IMR-90 (cell line): ENCODE results near the gene ITLN1. TPM values are rescaled to one million over a fixed set of nuclear protein-coding genes. Genes with fewer than 3 reads are reported as not detected.

Source experiments
- ATAC-seq: fragments of 200-7000 bp; cut with Tn5 transposase; 2 replicates; pipeline ENCODE4 v1.9.1; 2020; ENCODE audit warnings: low read depth, mild to moderate bottlenecking, moderate library complexity
- BruUV-seq: library from RNA; stranded (reverse); fragments of 400-500 nt; replicated peaks from 2 replicates; lab custom pipeline; 2021; lab: Mats Ljungman, UMichigan
- CTCF ChIA-PET: fragments of 300-600 bp; formaldehyde crosslinking; extraction: SDS; loops from one replicate; lab custom pipeline; 2021; ENCODE audit warnings: antibody characterized with exemption; lab: Yijun Ruan, JAX
- POLR2A ChIA-PET: fragments of 300-600 bp; sonication (Branson Sonifier 250); formaldehyde crosslinking; loops from one replicate; lab custom pipeline; 2022; ENCODE audit warnings: antibody characterized with exemption; ENCODE audit not compliant: unreplicated experiment; lab: Charles Lee
- DNase-seq: peaks from one replicate; pipeline ENCODE4 v3.0.0; 2013
- H2AFZ ChIP-seq: replicated peaks from 2 replicates; pipeline ENCODE3; 2013; ENCODE audit warnings: low read length, mild to moderate bottlenecking; ENCODE audit not compliant: poor library complexity
- H2AK5ac ChIP-seq: 2 replicates; pipeline ENCODE4 v1.6.1; 2013; ENCODE audit warnings: low read depth, low read length, inconsistent platforms
- H2AK9ac ChIP-seq: replicated peaks from 2 replicates; pipeline ENCODE3; 2013; ENCODE audit warnings: mild to moderate bottlenecking, low read depth, low read length, moderate library complexity; ENCODE audit not compliant: poor library complexity
- H2BK120ac ChIP-seq: 2 replicates; pipeline ENCODE4 v1.6.1; 2013; ENCODE audit warnings: low read depth, low read length, inconsistent platforms
- H2BK15ac ChIP-seq: 3 replicates; pipeline ENCODE4 v1.6.1; 2013; ENCODE audit warnings: low read depth, low read length, inconsistent platforms
- H2BK20ac ChIP-seq: 2 replicates; pipeline ENCODE4 v1.6.1; 2013; ENCODE audit warnings: low read depth, mild to moderate bottlenecking, inconsistent platforms, low read length, moderate library complexity
- H2BK5ac ChIP-seq: 2 replicates; pipeline ENCODE4 v1.6.1; 2013; ENCODE audit warnings: mild to moderate bottlenecking, low read depth, low read length, inconsistent platforms; ENCODE audit not compliant: poor library complexity, severe bottlenecking
- H3K14ac ChIP-seq: replicated peaks from 2 replicates; pipeline ENCODE4 v1.6.1; 2013; ENCODE audit warnings: low read depth, low read length, inconsistent platforms
- H3K18ac ChIP-seq: 2 replicates; pipeline ENCODE4 v1.6.1; 2013; ENCODE audit warnings: low read depth, low read length, control low read depth
- H3K23ac ChIP-seq: 2 replicates; pipeline ENCODE4 v1.6.1; 2013; ENCODE audit warnings: low read depth, low read length, inconsistent platforms
- H3K27ac ChIP-seq: 2 replicates; pipeline ENCODE4 v1.5.1; 2013; ENCODE audit warnings: mild to moderate bottlenecking, control low read depth, low read length; ENCODE audit not compliant: insufficient read depth
- H3K27me3 ChIP-seq: 2 replicates; pipeline ENCODE4 v1.6.1; 2013; ENCODE audit warnings: low read length; ENCODE audit not compliant: control insufficient read depth, insufficient read depth
- H3K36me3 ChIP-seq: 2 replicates; pipeline ENCODE4 v1.6.1; 2013; ENCODE audit warnings: low read length, mixed read lengths; ENCODE audit not compliant: control insufficient read depth, insufficient read depth
- H3K4ac ChIP-seq: 2 replicates; pipeline ENCODE4 v1.6.1; 2013; ENCODE audit warnings: low read depth, low read length, inconsistent platforms
- H3K4me1 ChIP-seq: 2 replicates; pipeline ENCODE4 v1.6.1; 2013; ENCODE audit warnings: low read length, mixed read lengths; ENCODE audit not compliant: control insufficient read depth, insufficient read depth
- H3K4me2 ChIP-seq: 2 replicates; pipeline ENCODE4 v1.6.1; 2013; ENCODE audit warnings: low read depth, mild to moderate bottlenecking, control low read depth, low read length, moderate library complexity
- H3K4me3 ChIP-seq: 2 replicates; pipeline ENCODE4 v1.5.1; 2013; ENCODE audit warnings: low read depth, mild to moderate bottlenecking, control low read depth, low read length, moderate library complexity; ENCODE audit not compliant: insufficient read depth
- H3K56ac ChIP-seq: 2 replicates; pipeline ENCODE4 v1.6.1; 2013; ENCODE audit warnings: low read length, inconsistent platforms; ENCODE audit not compliant: insufficient read depth; ENCODE audit errors: extremely low read depth
- H3K79me1 ChIP-seq, 2 experiments: 2 replicates each; pipeline ENCODE4 v1.6.1; 2013; ENCODE audit warnings: low read length in 2 of 2, inconsistent platforms in 1 of 2, low read depth in 1 of 2
- H3K9ac ChIP-seq: 2 replicates; pipeline ENCODE4 v1.6.1; 2013; ENCODE audit warnings: low read depth, low read length, control low read depth
- H3K9me1 ChIP-seq: 2 replicates; pipeline ENCODE4 v1.6.1; 2013; ENCODE audit warnings: low read length, inconsistent platforms; ENCODE audit not compliant: insufficient read depth
- H3K9me3 ChIP-seq: 2 replicates; pipeline ENCODE4 v1.6.1; 2013; ENCODE audit warnings: low read length; ENCODE audit not compliant: control insufficient read depth, insufficient read depth
- H4K20me1 ChIP-seq: 2 replicates; pipeline ENCODE4 v1.6.1; 2013; ENCODE audit warnings: low read length, inconsistent platforms; ENCODE audit not compliant: insufficient read depth
- H4K5ac ChIP-seq: 2 replicates; pipeline ENCODE4 v1.6.1; 2013; ENCODE audit warnings: mild to moderate bottlenecking, low read depth, low read length, control low read depth
- H4K8ac ChIP-seq, 2 experiments: 2 replicates each; pipeline ENCODE4 v1.6.1; 2013; ENCODE audit warnings: low read depth in 2 of 2, low read length in 2 of 2, control low read depth in 1 of 2, inconsistent platforms in 1 of 2
- H4K91ac ChIP-seq: 2 replicates; pipeline ENCODE4 v1.6.1; 2013; ENCODE audit warnings: low read depth, low read length, inconsistent platforms; ENCODE audit not compliant: insufficient read depth
- BHLHE40 ChIP-seq: fragments of 150-350 bp; IDR thresholded peaks from 2 replicates; pipeline ENCODE4 v1.6.1; 2016; ENCODE audit warnings: mild to moderate bottlenecking, low read depth, low read length
- FOS ChIP-seq: fragments of 150-350 bp; IDR thresholded peaks from 2 replicates; pipeline ENCODE4 v1.6.1; 2016; ENCODE audit warnings: low read depth, low read length
- MAFK ChIP-seq: IDR thresholded peaks from 2 replicates; pipeline ENCODE4 v1.6.1; 2012; ENCODE audit warnings: low read depth, low read length, improper control_type of control experiment
- MXI1 ChIP-seq: IDR thresholded peaks from 2 replicates; pipeline ENCODE4 v1.6.1; 2012; ENCODE audit warnings: low read depth, mild to moderate bottlenecking, low read length, moderate library complexity, borderline replicate concordance
- WGBS, 2 experiments: methylation state at CpG; one replicate each; pipeline versions ENCODE4 v1.1.5 to v1.1.7; 2013; ENCODE audit warnings: missing lambda C conversion rate in 2 of 2; ENCODE audit not compliant: insufficient read length in 1 of 2; ENCODE audit errors: extremely low coverage in 2 of 2; 5-methylcytosine and 5-hydroxymethylcytosine counted together
- dilution Hi-C: fragments of 300-500 bp; cut with HindIII; formaldehyde crosslinking; loops from one replicate; pipeline ENCODE4 v1.14.3; 2018; ENCODE audit warnings: low sequenced_read_pairs; ENCODE audit not compliant: unreplicated experiment
- in situ Hi-C: fragments of 300-500 bp; cut with MboI; formaldehyde crosslinking; loops from 3 replicates; pipeline ENCODE4 v1.14.3; 2019; ENCODE audit warnings: low sequenced_read_pairs, inconsistent platforms, mixed read lengths
- intact Hi-C: fragments of 100-400 bp; cut with micrococcal nuclease; formaldehyde crosslinking; loops from 2 replicates; pipeline ENCODE4 v1.10.0; 2022
- polyA plus RNA-seq, 3 experiments: library from polyadenylated mRNA; depleted of rRNA; stranded (reverse); fragments of >200 nt; gene quantifications; 2 replicates each; pipeline ENCODE4 v1.2.3, GENCODE V29; 2012; ENCODE audit warnings: low replicate concordance in 1 of 3
- total RNA-seq: library from RNA; depleted of rRNA; stranded (reverse); fragments of >200 nt; gene quantifications from 2 replicates; pipeline ENCODE4 v1.2.3, GENCODE V29; 2012

The ITLN1 gene
- total and polyA plus RNA-seq, 2 of the 4 experiments (the other 2 are of a cell fraction) = not detected

- intact Hi-C loops = no loop called here
- CTCF ChIA-PET = no interaction called here
- H4K20me1 ChIP-seq = no peaks in the 10 kb centered on the region
- no peak overlapping the region for H3K14ac ChIP-seq
- H2BK20ac ChIP-seq = no peak overlapping the region
- H3K79me1 ChIP-seq = no peaks in the 10 kb centered on the region
- no peak overlapping the region for H3K4me2 ChIP-seq
- no TSS peak for BruUV-seq
- H3K4me3 ChIP-seq = no peak overlapping the region
- H3K4ac ChIP-seq = no peak overlapping the region
- no peak overlapping the region for H4K8ac ChIP-seq
- H2BK120ac ChIP-seq = no peak overlapping the region
- POLR2A ChIA-PET = no interaction called here
- H2AK5ac ChIP-seq = no peak overlapping the region
- H2BK5ac ChIP-seq = no peak overlapping the region
- in situ Hi-C loops = no loop called here
- H3K23ac ChIP-seq = no peak overlapping the region
- no peak overlapping the region for H4K91ac ChIP-seq
- dilution Hi-C loops = no loop called here
- no peaks in the 10 kb centered on the region for H3K27me3 ChIP-seq
- no peaks in the 10 kb centered on the region for H3K36me3 ChIP-seq
- no peak for DNase-seq
- H3K9ac ChIP-seq = no peak overlapping the region
- no peak overlapping the region for H4K5ac ChIP-seq
- TF ChIP-seq BHLHE40 (no peak), MAFK (no peak), FOS (no peak), MXI1 (no peak)
- no peaks in the 10 kb centered on the region for H3K4me1 ChIP-seq
- peak overlapping the region; percentile 24 for H2AFZ ChIP-seq
- no CpG with 5 or more reads among the region's 9 CpGs for WGBS, 2 experiments
- no peaks in the 10 kb centered on the region for H3K9me3 ChIP-seq
- no peak overlapping the region for H3K56ac ChIP-seq
- no peak overlapping the region for H3K27ac ChIP-seq
- H3K9me1 ChIP-seq = no peaks in the 10 kb centered on the region
- H3K18ac ChIP-seq = no peak overlapping the region
- no peak for ATAC-seq
- H2AK9ac ChIP-seq = no peak overlapping the region
- H2BK15ac ChIP-seq = no peak overlapping the region
Observed at GRCh38 chr1:160855181-160855981, 29.6 kb downstream of the ITLN1 start.
